SIG-M5 treated with dmso at 0.1 percent for 504 hours (cell line): ENCODE data around the gene CYP4F11.
"Not testable (repeated sequence)": the region's sequence is repeated elsewhere in the genome, so short reads cannot be mapped to it uniquely, and the experiment has no call there.

ENCODE experiments used
- DNase-seq: peaks from one replicate; lab custom pipeline; 2025; ENCODE audit not compliant: unreplicated experiment; lab: John Stamatoyannopoulos, UW

The CYP4F11 gene, protein sequence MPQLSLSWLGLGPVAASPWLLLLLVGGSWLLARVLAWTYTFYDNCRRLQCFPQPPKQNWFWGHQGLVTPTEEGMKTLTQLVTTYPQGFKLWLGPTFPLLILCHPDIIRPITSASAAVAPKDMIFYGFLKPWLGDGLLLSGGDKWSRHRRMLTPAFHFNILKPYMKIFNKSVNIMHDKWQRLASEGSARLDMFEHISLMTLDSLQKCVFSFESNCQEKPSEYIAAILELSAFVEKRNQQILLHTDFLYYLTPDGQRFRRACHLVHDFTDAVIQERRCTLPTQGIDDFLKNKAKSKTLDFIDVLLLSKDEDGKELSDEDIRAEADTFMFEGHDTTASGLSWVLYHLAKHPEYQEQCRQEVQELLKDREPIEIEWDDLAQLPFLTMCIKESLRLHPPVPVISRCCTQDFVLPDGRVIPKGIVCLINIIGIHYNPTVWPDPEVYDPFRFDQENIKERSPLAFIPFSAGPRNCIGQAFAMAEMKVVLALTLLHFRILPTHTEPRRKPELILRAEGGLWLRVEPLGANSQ

DNA sequence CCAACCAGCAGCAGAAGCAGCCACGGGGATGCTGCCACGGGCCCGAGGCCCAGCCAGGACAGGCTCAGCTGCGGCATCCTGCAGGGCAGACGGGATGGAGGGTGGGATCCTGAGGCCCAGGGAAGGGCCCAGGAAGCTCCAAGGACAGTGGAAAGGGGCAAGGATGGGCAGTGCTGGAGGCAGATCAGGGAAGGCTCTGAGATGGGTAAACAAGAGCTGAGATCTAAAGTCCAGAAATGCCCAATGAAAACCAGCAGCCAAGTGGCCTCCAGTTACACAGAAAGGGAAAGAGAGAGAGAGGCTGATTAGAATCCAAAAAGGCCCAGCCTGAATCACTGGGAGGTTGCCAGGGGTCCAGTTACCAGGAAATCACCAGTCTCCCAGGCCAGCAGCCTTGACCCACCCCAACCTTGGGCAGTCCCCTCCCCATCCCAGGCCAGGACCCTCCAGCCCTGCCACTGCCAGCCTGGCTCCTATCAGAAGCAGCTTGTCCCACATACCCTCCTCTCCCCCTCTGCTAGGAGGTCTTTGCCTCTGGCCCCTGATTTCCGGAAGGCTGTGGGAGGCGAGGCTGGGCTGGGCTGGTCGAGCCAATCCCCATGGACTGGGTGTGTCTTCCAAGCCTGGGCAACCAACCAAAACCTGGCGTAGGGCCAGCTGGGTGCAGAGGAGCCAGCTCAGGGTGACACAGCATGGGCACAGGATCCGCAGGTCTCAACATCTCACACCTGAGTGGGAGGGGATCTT is at the start of gene CYP4F11:
Gene CYP4F11 (minus strand): TSS at position 198 of the 747 bp plus-strand sequence. CDS start 121 bp downstream, at position 77.
- DNase-seq: no peak

GRCh38 chr19:15979293-15979692 is 45.0 kb upstream of the CYP4F11 start:
- DNase-seq: no peak

GRCh38 chr19:15977690-15978089 is 43.4 kb upstream of the CYP4F11 start:
- DNase-seq: no peak

- no peak for DNase-seq
Measured at GRCh38 chr19:15976836-15977689, 42.7 kb upstream of the CYP4F11 start.

- no peak for DNase-seq
Measured at GRCh38 chr19:15974856-15975255, 40.5 kb upstream of the CYP4F11 start.

GRCh38 chr19:15972043-15972442 is 37.7 kb upstream of the CYP4F11 start:
- DNase-seq: not testable (repeated sequence)

DNA sequence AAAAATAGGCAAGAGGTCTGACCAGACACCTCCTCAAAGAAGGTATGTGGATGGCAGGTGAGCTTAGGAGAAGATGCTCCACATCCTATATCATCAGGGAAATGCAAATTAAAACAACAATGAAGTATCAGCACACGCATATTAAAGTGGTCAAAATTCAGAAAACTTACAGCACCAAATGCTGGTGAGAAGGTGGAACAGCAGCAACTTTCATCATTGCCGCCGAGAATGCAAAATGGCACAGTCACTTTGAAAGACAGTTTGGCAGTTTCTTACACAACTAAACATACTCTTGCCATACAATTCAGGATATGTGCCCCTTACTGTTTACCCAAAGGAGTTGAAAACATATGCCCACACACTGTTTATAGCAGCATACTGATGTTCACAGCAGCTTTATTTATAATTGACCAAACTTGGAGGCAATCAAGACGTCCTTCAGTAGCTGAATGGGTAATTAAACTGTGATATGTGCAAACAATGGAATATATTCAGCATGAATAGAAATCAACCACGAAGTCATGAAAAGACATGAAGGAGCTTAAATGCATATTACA is 37.0 kb upstream of the CYP4F11 start:
- DNase-seq: no peak

- DNase-seq: no peak
Measured at GRCh38 chr19:15964231-15964630, 29.9 kb upstream of the CYP4F11 start.

DNA sequence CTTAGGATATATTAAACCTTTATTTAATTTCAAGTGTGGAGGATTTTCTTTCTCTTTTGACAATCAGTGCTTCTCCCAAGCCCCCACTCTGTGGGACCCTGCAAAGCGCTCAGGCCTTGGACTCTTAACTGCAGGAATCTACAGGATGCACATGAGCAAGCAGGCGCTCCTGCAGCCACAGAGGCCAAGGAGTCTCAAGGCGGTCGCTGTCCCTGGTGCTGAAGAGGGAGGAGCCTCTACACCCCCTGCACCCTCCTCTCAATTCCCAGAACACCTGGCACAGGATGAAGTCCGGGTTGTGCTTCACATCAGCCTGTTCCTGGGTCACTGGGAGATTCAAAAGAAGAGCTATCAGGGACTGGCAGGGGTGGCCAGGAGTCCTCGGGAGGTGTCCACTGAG is 28.0 kb upstream of the CYP4F11 start:
- no peak for DNase-seq

DNA sequence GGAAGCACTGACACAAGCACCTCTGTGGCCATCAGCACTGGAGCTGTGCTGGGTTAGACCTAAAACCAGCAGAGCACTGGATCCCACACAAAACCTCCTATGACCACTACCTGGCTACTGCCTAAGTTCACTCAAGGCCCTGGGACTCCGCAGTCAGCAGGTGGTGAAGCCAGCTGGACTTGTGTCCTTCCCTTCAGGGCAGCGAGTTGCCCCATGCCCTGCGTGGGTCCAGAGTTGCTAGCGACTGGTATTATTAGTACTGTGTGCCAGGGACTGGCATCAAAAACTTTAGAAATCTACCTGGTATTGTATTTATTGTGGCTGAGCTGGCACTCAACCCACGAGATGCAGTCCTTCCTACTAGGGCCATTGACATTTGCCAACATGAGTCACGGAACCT is 20.5 kb upstream of the CYP4F11 start:
- no peak for DNase-seq

- DNase-seq: no peak
Measured at GRCh38 chr19:15948223-15949058, 14.1 kb upstream of the CYP4F11 start, which contains the start of gene OR10H4. TSS of gene OR10H4 (plus strand) at chr19:15949008. CDS start at chr19:15949008, 0 bp downstream.

DNA sequence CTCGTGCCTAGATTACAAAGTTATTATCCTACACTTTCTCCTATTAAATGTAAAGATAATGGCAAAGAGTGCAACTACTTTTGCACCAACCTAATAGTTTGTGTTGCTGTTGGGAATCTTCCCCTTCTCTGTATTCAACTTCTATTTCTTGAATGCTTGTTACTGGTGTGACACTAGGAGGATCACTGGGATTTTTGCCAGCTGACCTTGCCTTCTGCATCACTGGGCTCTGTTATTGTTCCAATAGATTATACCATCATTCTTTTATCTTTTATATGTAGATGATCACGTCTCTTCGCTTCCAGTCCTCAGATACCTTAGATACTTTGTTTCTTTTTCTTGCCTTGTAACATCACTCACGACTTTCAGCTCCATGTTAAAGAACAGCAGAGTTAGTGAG is 11.0 kb upstream of the CYP4F11 start:
- DNase-seq: no peak

GRCh38 chr19:15944401-15944800 is 10.1 kb upstream of the CYP4F11 start:
- no peak for DNase-seq

DNA sequence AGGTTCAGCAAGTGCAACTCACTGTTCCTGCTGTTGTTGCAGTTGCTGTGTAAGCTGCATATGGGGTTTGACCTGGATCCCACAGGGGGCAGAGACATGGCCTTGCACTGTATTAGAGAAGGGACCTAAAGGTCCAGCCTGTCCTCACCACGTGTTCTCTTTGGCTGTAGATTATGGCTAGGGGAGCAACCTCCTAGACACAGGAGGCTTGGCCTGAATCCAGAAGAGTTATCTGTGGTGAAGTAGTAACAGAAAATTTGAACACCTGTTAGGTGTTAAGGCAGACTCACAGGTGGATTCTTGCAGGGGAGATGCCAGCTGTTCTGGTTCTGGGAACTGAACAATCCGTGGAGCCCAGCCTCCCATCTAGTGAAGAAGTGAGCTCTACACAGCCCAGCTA is 3.4 kb upstream of the CYP4F11 start:
- no peak for DNase-seq

- no peak for DNase-seq
Measured at GRCh38 chr19:15936950-15937349, 2.6 kb upstream of the CYP4F11 start.

DNA sequence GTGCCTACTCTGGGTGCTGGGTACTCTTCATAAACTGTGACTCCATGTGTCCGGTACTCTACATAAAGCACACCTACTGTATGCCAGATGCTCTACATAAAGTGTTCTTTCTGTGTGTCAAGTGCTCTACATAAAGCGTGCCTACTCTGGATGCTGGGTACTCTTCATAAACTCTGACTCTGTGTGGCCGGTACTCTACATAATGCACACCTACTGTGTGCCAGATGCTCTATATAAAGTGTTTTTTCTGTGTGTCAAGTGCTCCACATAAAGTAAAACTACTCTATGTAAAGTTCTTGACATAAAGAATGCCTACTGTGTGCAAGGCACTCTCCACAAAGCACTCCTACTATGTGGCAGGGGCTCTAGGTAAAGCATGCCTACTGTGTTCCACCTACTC is 1.8 kb upstream of the CYP4F11 start:
- no peak for DNase-seq

DNA sequence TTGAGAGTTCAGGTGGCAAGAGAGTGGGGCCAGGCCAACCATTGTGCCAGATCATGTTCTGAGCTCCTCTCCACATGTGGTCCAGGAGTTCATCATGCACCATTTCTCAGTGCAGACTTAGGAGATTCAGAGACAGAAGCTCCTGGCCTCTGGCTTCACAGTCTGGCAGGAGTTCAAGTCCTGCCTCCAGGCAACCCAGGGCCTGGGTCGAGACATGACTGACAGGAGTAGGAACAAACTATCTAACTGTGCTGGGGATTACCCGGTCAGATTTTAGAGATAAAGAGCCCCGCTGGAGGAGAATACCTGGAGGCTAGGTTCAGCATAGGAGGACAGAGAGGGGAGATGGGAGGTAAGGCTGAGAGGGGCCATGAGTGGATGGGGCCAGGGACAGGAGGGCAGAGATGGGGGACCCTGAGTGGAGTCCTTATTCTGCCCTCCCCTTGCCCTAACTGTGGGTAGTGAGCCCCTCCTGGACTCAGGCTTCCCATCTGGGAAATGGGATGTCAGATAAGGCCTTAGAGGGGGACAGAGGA is 906 bp upstream of the CYP4F11 start:
- no peak for DNase-seq

DNA sequence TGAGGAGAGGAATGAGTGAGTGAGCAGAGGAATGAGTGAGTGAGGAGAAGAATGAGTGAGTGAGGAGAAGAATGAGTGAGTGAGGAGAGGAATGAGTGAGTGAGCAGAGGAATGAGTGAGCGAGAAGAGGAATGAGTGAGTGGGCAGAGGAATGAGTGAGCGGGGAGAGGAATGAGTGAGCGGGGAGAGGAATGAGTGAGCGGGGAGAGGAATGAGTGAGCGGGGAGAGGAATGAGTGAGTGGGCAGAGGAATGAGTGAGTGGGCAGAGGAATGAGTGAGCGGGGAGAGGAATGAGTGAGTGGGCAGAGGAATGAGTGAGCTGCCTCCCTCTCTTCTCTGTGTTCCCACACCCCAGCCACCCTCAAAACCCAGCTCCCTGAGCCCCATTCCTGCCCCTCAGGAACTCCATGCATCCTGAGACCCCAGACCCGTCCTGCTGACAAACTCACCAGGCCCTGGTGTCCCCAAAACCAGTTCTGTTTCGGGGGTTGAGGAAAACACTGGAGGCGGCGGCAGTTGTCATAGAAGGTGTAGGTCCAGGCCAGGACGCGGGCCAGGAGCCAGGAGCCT is 483 bp downstream of the CYP4F11 start:
- DNase-seq: not testable (repeated sequence)

GRCh38 chr19:15928321-15928720 is 6.0 kb downstream of the CYP4F11 start:
- no peak for DNase-seq
